Fibroblast of lung (primary cell): Measurements from ENCODE around the gene ZNF124.

ENCODE experiments used
- CTCF ChIP-seq, 2 donors: IDR thresholded peaks in 1 of 2; conservative IDR thresholded peaks in 1 of 2; 1 replicate in 1 of 2; 2 replicates in 1 of 2; pipeline ENCODE4 v1.5.1; 2011 to 2012; ENCODE audit warnings: low read length in 2 of 2, control low read depth in 1 of 2, inconsistent platforms in 1 of 2, low read depth in 1 of 2, mild to moderate bottlenecking in 1 of 2
- EZH2 ChIP-seq: IDR thresholded peaks from 2 replicates; pipeline ENCODE4 v1.5.1; 2012; ENCODE audit warnings: low read length, control low read depth, mild to moderate bottlenecking; ENCODE audit errors: missing control alignments

DNA sequence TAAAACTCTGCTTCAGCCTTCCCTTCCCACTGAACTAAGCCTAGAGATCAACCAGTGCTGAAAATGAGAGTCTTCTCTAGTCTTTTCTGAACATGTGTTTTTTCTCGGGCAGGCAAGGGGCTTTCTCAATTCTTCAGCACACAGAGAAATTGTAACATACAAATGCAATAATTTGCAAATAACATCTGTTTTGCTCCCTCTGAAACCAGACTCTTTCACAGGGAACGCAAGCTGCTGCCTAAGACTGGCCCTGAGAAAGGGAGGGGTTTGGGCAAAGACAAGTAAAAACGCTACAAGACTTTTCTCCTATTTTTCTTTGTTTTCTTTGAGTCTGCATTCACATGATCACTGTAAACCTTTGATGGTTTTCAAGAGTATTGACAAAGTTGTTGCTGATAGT, 44.4 kb upstream of the ZNF124 start:
- TF ChIP-seq CTCF (conservative IDR thresholded peaks at IDR 0.05 in 1 of 2, IDR thresholded peaks at IDR 0.05 in 1 of 2; ENCODE audit: low read depth in 1 of 2, low read length in 2 of 2) (no peak), EZH2 (no peak)
